H1 (cell line): ENCODE measurements around the gene HIPK2. TPM values are rescaled to one million over a fixed set of nuclear protein-coding genes. Genes with fewer than 3 reads are reported as not detected.

ENCODE experiments used
- BACH1 ChIP-seq: IDR thresholded peaks from 2 replicates; pipeline ENCODE4 v1.6.1; 2012; ENCODE audit warnings: low read length, improper control_type of control experiment
- CTCF ChIP-seq, 3 experiments: IDR thresholded peaks; 1 replicate in 2 of 3; 2 replicates in 1 of 3; pipeline versions ENCODE4 v1.5.1 to v1.6.1; 2011; ENCODE audit warnings: low read length in 3 of 3, mild to moderate bottlenecking in 3 of 3, inconsistent platforms in 2 of 3, low read depth in 1 of 3, moderate library complexity in 1 of 3; ENCODE audit not compliant: insufficient read depth in 1 of 3; ENCODE audit errors: control extremely low read depth in 1 of 3
- EP300 ChIP-seq, 2 experiments: IDR thresholded peaks; 1 replicate in 1 of 2; 2 replicates in 1 of 2; pipeline ENCODE4 v1.6.1; 2011 to 2012; ENCODE audit warnings: low read depth in 2 of 2, low read length in 2 of 2, mild to moderate bottlenecking in 2 of 2, borderline replicate concordance in 1 of 2, inconsistent platforms in 1 of 2, moderate library complexity in 1 of 2
- KDM5A ChIP-seq: fragments of 200-600 bp; IDR thresholded peaks from 2 replicates; pipeline ENCODE4 v1.7.1; 2012; ENCODE audit warnings: mild to moderate bottlenecking, low read length, inconsistent platforms, mixed read lengths
- RAD21 ChIP-seq, 2 experiments: IDR thresholded peaks in 1 of 2; conservative IDR thresholded peaks in 1 of 2; 2 replicates each; pipeline ENCODE4 v1.6.1; 2011; ENCODE audit warnings: low read depth in 2 of 2, low read length in 2 of 2, improper control_type of control experiment in 1 of 2, inconsistent platforms in 1 of 2, mild to moderate bottlenecking in 1 of 2, moderate library complexity in 1 of 2
- RFX5 ChIP-seq: IDR thresholded peaks from 2 replicates; pipeline ENCODE4 v1.6.1; 2011; ENCODE audit warnings: low read depth, low read length, improper control_type of control experiment, borderline replicate concordance
- SIRT6 ChIP-seq: IDR thresholded peaks from one replicate; pipeline ENCODE4 v1.7.1; 2012; ENCODE audit warnings: low read length, inconsistent platforms
- SP4 ChIP-seq: IDR thresholded peaks from 2 replicates; pipeline ENCODE4 v1.6.1; 2012; ENCODE audit warnings: low read length, inconsistent platforms
- SUZ12 ChIP-seq: fragments of 200-600 bp; sonication (generic); IDR thresholded peaks from 2 replicates; pipeline ENCODE4 v1.6.1; 2012; ENCODE audit warnings: mild to moderate bottlenecking, inconsistent platforms, low read length, moderate library complexity, mixed read lengths
- YY1 ChIP-seq: IDR thresholded peaks from 2 replicates; pipeline ENCODE4 v1.6.1; 2011; ENCODE audit warnings: low read depth, mild to moderate bottlenecking, low read length
- polyA plus RNA-seq, 7 experiments: library from polyadenylated mRNA; depleted of rRNA in 3 of 7; stranded (reverse) in 5 of 7; unstranded in 2 of 7; fragments of >200 nt in 5 of 7; fragments of 200-250 nt in 2 of 7; gene quantifications; 1 replicate in 5 of 7; 2 replicates in 1 of 7; 4 replicates in 1 of 7; pipeline versions ENCODE4 v1.2.1 to v1.2.3, GENCODE V29; 2011 to 2013; ENCODE audit warnings: missing spikeins in 2 of 7, mixed read lengths in 2 of 7
- total RNA-seq: library from RNA; stranded (reverse); fragmentation: NEBNext Ultra II Directional; extraction: Animal tissue kit (Norgen Biotek cat#: 25700); gene quantifications from 2 replicates; pipeline ENCODE4 v1.2.1, GENCODE V29; 2021

The HIPK2 gene
- total and polyA plus RNA-seq, 2 of the 8 experiments (the other 6 are each of a cell fraction or from before 2014, with no cell fraction given): 8.3 to 24.3 TPM

DNA sequence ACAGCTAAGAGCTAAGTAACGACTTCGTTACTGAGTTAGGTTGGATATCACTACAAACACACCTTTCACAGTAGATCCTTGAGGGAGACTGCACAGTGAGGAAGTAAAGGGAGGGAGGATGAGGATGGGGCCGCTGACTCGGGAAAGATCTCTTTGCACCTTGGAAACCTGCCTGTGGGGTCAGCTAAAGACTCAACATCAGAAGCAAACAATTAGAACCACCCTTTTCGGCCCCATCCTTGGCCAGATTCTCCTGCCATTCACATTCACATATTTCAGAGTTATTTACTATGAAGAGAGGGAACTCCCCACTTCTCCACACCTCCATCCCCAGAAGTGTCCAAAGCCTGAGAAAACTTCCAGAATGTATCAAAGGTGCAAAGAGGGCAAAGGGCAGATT lies 207.2 kb downstream of the HIPK2 start (continued):
- TF ChIP-seq CTCF (IDR thresholded peaks at IDR 0.05; ENCODE audit: control extremely low read depth in 1 of 3, insufficient read depth in 1 of 3, low read depth in 1 of 3, low read length in 3 of 3) (no peak), RFX5 (no peak), SUZ12 (no peak), BACH1 (no peak), KDM5A (no peak), SIRT6 (no peak), SP4 (no peak), RAD21 (IDR thresholded peaks at IDR 0.05 in 1 of 2, conservative IDR thresholded peaks at IDR 0.05 in 1 of 2; ENCODE audit: low read depth in 2 of 2, low read length in 2 of 2) (no peak), YY1 (no peak), EP300 (IDR thresholded peaks at IDR 0.05; ENCODE audit: borderline replicate concordance in 1 of 2, low read depth in 2 of 2, low read length in 2 of 2) (no peak)
